ENCODE data around the gene ATG7.

ATG7 gene

GRCh38 chr3:11587766-11588165 is 315.6 kb downstream of the ATG7 start (continued):
- no peak for TF ChIP-seq ZSCAN18 (tag by site-specific recombination; IDR thresholded peaks at IDR 0.05)
- TF ChIP-seq RBAK (tag by site-specific recombination; IDR thresholded peaks at IDR 0.05) = no peak
- TF ChIP-seq ZNF10 (tag by site-specific recombination; IDR thresholded peaks at IDR 0.05) = no peak
- no peak for TF ChIP-seq ZNF133 (tag by site-specific recombination; IDR thresholded peaks at IDR 0.05)
- no peak for TF ChIP-seq ZNF394 (tag by site-specific recombination; IDR thresholded peaks at IDR 0.05; ENCODE audit: borderline replicate concordance)
- TF ChIP-seq ZNF26 (tag by site-specific recombination; IDR thresholded peaks at IDR 0.05) = no peak

- Histone ChIP-seq H3K4me3 (ENCODE audit: low read depth, low read length) (no peak overlapping the region), H3K36me3 (ENCODE audit: control insufficient read depth in 2 of 2, insufficient read depth in 1 of 2, low read length in 2 of 2) (no peaks in the 10 kb centered on the region), H3K4me1 (ENCODE audit: control insufficient read depth, insufficient read depth, low read length) (peaks cover 32% of the 10 kb centered on the region), H3K27ac (ENCODE audit: extremely low read depth, low read depth, low read length) (no peak overlapping the region), H3K9me3 (ENCODE audit: control insufficient read depth, insufficient read depth, low read depth, low read length) (no peaks in the 10 kb centered on the region)
- no peak for TF ChIP-seq ZBTB44 (tag by site-specific recombination; IDR thresholded peaks at IDR 0.05)
- no peak for TF ChIP-seq ZNF211 (tag by site-specific recombination; IDR thresholded peaks at IDR 0.05; ENCODE audit: low read depth)
- no peak for TF ChIP-seq ZNF626 (tag by site-specific recombination; IDR thresholded peaks at IDR 0.05)
- TF ChIP-seq GLIS1 (tag by site-specific recombination; IDR thresholded peaks at IDR 0.05) = peak; percentile 46
- no peak for TF ChIP-seq TCF7L2 (IDR thresholded peaks at IDR 0.05; ENCODE audit: borderline replicate concordance, low read depth, low read length)
- TF ChIP-seq ZIC2 (tag by site-specific recombination; IDR thresholded peaks at IDR 0.05) = peak; percentile 44; the same call in 1 of the 2 replicates
- no peak for TF ChIP-seq ZNF18 (tag by site-specific recombination; IDR thresholded peaks at IDR 0.05)
- TF ChIP-seq ZNF16 (tag by site-specific recombination; IDR thresholded peaks at IDR 0.05; ENCODE audit: low read depth) = no peak
- no peak for TF ChIP-seq ZNF132 (tag by site-specific recombination; IDR thresholded peaks at IDR 0.05; ENCODE audit: borderline replicate concordance)
- ChIA-PET POLR2A (no interaction called here), CTCF (no interaction called here)
These were observed 316.1 kb downstream of the ATG7 start for GRCh38 chr3:11588338-11588737.

GRCh38 chr3:11588755-11589154 is 316.6 kb downstream of the ATG7 start:
- POLR2A ChIA-PET = no interaction called here

More at GRCh38 chr3:11588755-11589154, 316.6 kb downstream of the ATG7 start:
- Histone ChIP-seq H3K9me3 (ENCODE audit: control insufficient read depth, insufficient read depth, low read depth, low read length) (no peaks in the 10 kb centered on the region), H3K4me3 (ENCODE audit: low read depth, low read length) (no peak overlapping the region), H3K36me3 (ENCODE audit: control insufficient read depth in 2 of 2, insufficient read depth in 1 of 2, low read length in 2 of 2) (no peaks in the 10 kb centered on the region), H3K4me1 (ENCODE audit: control insufficient read depth, insufficient read depth, low read length) (peaks cover 28% of the 10 kb centered on the region), H3K27ac (ENCODE audit: extremely low read depth, low read depth, low read length) (no peak overlapping the region)
- CTCF ChIA-PET = no interaction called here
- TF ChIP-seq ZNF341 (tag by site-specific recombination; IDR thresholded peaks at IDR 0.05; ENCODE audit: low read depth) (peak; percentile 55), ZBTB17 (tag by site-specific recombination; IDR thresholded peaks at IDR 0.05) (no peak)
